Astrocyte of the spinal cord (primary cell): ENCODE measurements around the gene MRPL28.

Experiments used
- DNase-seq: peaks from one replicate; pipeline ENCODE4 v3.0.0; 2011; ENCODE audit warnings: low read depth, low spot score
- H3K4me3 ChIP-seq: 2 replicates; pipeline ENCODE4 v1.5.1; 2011; ENCODE audit warnings: low read depth, mild to moderate bottlenecking, low read length, moderate library complexity
- in situ Hi-C: cut with HindIII; loops from 2 replicates; pipeline ENCODE4 v1.10.0; 2017; ENCODE audit warnings: low sequenced_read_pairs
- TF ChIP-seq, protein P1 (sequence below): IDR thresholded peaks from 2 replicates; pipeline ENCODE4 v1.5.1; 2012; ENCODE audit warnings: low read depth, mild to moderate bottlenecking, low read length, inconsistent platforms

MRPL28 gene

DNA sequence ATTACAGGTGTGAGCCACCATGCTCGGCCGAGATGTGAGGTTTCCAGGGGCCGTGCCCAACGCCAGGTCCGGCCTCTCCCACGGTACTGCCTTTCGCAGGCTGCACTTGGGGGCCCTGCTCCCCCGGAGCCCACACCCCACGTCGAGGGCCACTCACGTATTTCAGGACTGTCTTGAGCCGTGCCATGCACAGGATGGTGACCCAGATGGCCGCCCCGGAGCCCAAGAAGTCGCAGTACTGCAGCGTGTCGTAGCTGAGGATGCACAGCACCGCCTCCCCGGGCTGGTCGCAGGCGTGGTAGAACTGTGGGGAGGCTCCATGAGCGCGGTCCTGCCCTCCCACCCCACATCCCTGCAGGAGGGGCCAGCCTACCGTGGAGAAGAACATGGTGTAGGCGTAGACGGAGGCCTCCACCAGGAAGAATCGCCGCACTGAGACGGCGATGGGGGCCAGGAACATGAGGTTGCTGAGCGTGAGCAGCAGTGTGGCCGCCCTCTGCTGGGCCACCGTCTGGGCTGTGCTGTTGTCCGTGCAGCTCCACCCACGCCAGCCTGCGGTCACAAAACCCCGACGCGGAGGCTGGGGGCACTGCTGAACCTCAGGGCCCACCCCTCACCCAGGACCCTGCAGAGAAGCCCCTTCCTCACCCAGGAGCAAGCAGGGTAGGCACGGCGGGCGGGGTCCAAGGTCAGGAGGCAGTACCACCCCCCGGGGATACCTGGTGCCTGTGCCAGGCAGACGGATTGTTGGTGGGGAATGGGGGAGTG lies 3.7 kb upstream of the MRPL28 start:
- no peak for DNase-seq
- TF ChIP-seq, protein P1, sequence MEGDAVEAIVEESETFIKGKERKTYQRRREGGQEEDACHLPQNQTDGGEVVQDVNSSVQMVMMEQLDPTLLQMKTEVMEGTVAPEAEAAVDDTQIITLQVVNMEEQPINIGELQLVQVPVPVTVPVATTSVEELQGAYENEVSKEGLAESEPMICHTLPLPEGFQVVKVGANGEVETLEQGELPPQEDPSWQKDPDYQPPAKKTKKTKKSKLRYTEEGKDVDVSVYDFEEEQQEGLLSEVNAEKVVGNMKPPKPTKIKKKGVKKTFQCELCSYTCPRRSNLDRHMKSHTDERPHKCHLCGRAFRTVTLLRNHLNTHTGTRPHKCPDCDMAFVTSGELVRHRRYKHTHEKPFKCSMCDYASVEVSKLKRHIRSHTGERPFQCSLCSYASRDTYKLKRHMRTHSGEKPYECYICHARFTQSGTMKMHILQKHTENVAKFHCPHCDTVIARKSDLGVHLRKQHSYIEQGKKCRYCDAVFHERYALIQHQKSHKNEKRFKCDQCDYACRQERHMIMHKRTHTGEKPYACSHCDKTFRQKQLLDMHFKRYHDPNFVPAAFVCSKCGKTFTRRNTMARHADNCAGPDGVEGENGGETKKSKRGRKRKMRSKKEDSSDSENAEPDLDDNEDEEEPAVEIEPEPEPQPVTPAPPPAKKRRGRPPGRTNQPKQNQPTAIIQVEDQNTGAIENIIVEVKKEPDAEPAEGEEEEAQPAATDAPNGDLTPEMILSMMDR: no peak
- no peak overlapping the region for H3K4me3 ChIP-seq
- in situ Hi-C loops: no loop called here

DNA sequence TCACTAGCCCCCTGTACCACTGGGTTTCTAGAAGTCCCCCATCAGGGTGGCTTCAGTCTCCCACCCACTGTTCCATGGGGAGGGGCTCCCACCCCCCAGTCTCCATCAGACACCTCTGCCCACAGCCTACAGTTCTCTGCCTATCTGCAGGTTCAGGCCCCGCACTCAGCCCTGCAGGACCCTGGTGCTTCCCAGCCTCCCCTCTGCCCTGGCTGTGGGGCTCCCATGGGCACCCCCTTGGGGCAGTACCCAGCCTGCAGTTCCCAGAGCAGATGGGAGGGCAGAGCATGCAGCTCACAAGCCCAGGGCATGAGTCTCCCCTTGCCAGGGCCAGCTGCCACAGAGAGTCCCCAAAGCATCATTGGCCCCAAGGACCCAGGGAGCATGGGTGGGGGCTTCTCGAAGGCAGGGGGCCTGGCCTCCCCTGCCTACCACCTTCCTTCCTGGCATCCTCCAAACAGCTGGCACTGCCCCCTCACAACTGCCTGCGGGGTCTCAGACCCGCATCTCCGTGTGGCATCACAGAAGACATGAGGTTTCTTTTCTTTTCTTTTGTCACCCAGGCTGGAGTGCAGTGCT lies 2.8 kb upstream of the MRPL28 start:
- TF ChIP-seq, protein P1: no peak
- DNase-seq: no peak
- in situ Hi-C loops: no loop called here
- no peak overlapping the region for H3K4me3 ChIP-seq

DNA sequence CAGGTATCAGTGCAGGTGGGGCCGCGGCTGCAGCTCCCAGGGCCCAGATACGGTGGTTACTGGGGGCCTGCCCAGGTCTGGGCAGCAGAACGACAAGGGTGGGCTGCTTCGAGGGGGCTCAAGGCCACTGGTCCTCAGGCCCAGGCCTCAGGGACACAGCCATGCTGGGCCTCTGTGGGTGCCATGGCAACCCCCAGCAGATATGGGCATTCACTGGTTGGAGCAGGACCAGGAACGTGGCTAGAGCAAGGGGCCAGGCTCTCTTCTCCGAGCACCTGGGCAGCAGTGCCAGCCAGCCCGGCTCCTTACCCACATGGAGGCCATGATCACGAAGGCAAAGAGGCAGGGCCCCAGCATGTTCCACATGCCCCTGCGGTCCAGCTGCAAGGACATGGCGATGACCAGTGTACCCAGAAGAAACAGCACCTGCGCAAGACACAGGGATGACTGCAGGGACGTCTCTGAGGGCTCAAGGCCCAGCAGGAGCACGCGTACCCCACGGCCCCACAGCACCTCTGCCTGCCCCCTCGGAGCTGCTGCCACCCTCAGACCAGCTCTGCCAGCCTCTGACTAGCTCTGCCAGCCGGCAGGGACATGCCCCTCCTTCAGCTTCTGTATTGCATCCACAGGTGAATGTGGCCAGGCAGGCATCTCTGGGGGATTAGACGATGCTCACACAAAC lies 2.1 kb upstream of the MRPL28 start:
- TF ChIP-seq, protein P1: no peak
- in situ Hi-C loops: no loop called here
- DNase-seq: no peak
- H3K4me3 ChIP-seq: no peak overlapping the region

DNA sequence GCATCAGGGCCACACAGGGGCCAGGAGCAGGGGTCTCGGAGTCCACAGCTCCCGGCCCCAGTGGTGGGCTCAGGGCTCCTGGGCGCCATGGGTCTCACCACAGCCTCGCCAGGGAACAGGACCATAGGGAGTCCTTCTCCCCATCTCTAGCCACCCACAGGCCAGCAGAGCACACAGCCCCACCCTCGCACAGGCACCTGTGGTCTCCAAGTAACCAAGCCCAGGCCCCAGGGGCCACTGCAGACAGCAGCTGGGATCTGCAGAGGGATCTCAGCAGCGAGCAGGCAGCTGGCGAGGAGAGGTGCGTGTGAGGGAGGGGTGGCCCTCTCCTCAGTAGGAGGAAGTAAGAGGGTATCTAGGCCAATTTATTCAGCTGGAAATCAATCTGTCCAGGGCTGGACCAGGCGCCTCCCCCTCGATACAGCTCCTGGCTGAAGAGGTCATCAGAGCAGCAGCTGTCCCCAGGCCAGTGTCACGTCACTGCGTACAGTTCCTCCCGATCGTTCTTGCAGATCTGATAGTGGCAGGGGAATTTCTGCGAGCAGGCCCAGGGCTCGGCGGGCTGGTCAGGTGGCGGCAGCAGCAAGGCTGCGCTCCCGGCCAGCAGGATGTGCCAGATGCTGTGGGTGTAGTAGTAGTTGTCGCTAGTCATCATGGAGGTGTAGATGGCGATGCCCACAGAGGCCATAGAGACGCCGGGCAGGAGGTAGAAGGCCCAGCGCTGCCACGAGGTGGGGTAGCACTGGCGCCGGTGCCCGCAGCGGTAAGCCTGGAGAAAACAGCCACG lies 1.4 kb upstream of the MRPL28 start:
- in situ Hi-C loops: no loop called here
- DNase-seq: no peak
- TF ChIP-seq, protein P1: no peak
- H3K4me3 ChIP-seq: no peak overlapping the region

DNA sequence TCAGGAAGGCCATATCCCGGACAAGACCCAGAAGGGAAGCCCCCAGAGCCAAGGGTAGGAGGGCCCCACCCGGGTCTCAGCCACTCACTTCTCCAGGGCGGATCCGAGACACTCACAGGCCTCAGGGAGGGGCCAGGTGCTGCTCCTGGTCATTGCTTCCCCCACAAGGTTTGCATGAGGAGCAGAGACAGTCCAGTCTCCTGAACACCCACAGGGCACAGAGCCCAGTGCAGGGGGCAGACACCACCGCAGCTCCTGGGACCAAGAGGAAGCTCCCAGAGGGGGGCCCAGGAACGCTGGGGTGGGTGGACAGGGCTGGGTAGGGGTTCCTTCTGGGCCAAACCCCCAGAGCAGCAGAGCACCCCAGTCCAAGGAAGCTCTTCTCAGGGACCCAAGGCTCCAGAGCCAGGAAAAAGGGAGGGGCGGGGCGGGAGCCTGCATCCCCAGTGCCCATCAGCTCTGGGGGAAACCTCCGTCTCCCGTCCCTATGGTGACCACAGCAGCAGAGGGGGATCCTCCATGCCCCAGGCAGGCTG lies 709 bp upstream of the MRPL28 start:
- in situ Hi-C loops: no loop called here
- DNase-seq: no peak
- TF ChIP-seq, protein P1: no peak
- H3K4me3 ChIP-seq: no peak overlapping the region

DNA sequence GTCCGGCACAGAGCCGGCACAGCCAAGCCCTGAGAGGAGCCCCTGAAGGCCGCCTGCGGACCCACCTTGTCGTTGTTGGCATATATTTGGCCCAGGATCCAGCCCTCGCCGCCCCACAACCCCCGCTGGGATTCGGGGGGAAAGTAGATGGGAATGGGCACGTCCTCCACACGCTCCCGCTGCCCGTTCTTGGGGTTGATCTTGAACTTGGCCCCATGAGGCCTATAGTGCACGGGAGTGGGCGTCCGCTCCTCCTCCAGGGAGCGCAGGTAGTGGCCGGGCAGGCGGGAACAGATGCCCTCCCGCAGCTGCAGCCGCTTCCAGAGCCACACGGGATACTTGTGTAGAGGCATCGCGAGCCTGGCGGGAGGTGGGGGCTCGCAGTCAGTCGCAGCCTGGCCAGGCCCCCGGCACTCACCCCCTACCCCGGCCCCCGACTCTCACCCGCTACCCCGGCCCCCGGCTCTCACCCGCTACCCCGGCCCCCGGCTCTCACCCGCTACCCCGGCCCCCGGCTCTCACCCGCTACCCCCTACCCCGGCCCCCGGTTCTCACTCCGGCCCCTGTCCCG lies 387 bp downstream of the MRPL28 start:
- H3K4me3 ChIP-seq: peak overlapping the region; percentile 48
- in situ Hi-C loops: no loop called here
- DNase-seq: peak; percentile 18
- TF ChIP-seq, protein P1: no peak
